Parathyroid adenoma (tissue), 2 donors: ENCODE results near the gene CHTOP.

ENCODE experiments used
- H2AFZ ChIP-seq: fragments of 300-600 bp; sonication (generic); one replicate; pipeline ENCODE4 v1.7.0; 2017; ENCODE audit warnings: antibody characterized with exemption, mild to moderate bottlenecking
- H3K27ac ChIP-seq: fragments of 300-600 bp; sonication (generic); one replicate; pipeline ENCODE4 v1.7.0; 2017
- H3K27me3 ChIP-seq: fragments of 300-600 bp; sonication (generic); one replicate; pipeline ENCODE4 v1.7.0; 2017; ENCODE audit warnings: low read length; ENCODE audit not compliant: control insufficient read depth, insufficient read depth
- H3K36me3 ChIP-seq: fragments of 300-600 bp; sonication (generic); one replicate; pipeline ENCODE4 v1.7.0; 2017; ENCODE audit warnings: low read length; ENCODE audit not compliant: control insufficient read depth, insufficient read depth
- H3K4me1 ChIP-seq: fragments of 300-600 bp; sonication (generic); one replicate; pipeline ENCODE4 v1.7.0; 2017; ENCODE audit warnings: control low read depth
- H3K4me2 ChIP-seq: fragments of 300-600 bp; sonication (generic); one replicate; pipeline ENCODE4 v1.7.0; 2017; ENCODE audit warnings: low read length
- H3K4me3 ChIP-seq: fragments of 300-600 bp; sonication (generic); one replicate; pipeline ENCODE4 v1.7.0; 2017; ENCODE audit warnings: low read depth, low read length
- H3K79me2 ChIP-seq: fragments of 300-600 bp; sonication (generic); one replicate; pipeline ENCODE4 v1.7.0; 2017; ENCODE audit warnings: control low read depth
- H3K9ac ChIP-seq: fragments of 300-600 bp; sonication (generic); one replicate; pipeline ENCODE4 v1.7.0; 2017; ENCODE audit warnings: mild to moderate bottlenecking
- H3K9me3 ChIP-seq: fragments of 300-600 bp; sonication (generic); one replicate; pipeline ENCODE4 v1.7.0; 2017; ENCODE audit warnings: low read length; ENCODE audit not compliant: control insufficient read depth
- CTCF ChIP-seq: fragments of 300-600 bp; sonication (generic); IDR thresholded peaks from one replicate; pipeline ENCODE4 v1.7.0; 2017; ENCODE audit warnings: antibody characterized with exemption, mild to moderate bottlenecking
- donor health status: primary hyperparathyroidism.

CHTOP gene

GRCh38 chr1:153588482-153588881 is 45.4 kb upstream of the CHTOP start:
- no peak overlapping the region for H3K9ac ChIP-seq
- H3K4me2 ChIP-seq: no peak overlapping the region
- no peaks in the 10 kb centered on the region for H3K4me1 ChIP-seq
- H3K79me2 ChIP-seq: no peaks in the 10 kb centered on the region
- H3K27ac ChIP-seq: peak overlapping the region; percentile 6
- H3K27me3 ChIP-seq: no peaks in the 10 kb centered on the region
- H3K4me3 ChIP-seq: no peak overlapping the region
- H2AFZ ChIP-seq: peak overlapping the region; percentile 25
- TF ChIP-seq CTCF: no peak
- no peaks in the 10 kb centered on the region for H3K9me3 ChIP-seq
- H3K36me3 ChIP-seq: no peaks in the 10 kb centered on the region

GRCh38 chr1:153592748-153593147 is 41.1 kb upstream of the CHTOP start:
- Histone ChIP-seq H3K27ac (no peak overlapping the region), H3K9me3 (no peaks in the 10 kb centered on the region), H3K27me3 (no peaks in the 10 kb centered on the region), H3K4me1 (no peaks in the 10 kb centered on the region), H3K4me2 (no peak overlapping the region), H3K4me3 (no peak overlapping the region), H2AFZ (no peak overlapping the region), H3K36me3 (no peaks in the 10 kb centered on the region), H3K79me2 (no peaks in the 10 kb centered on the region), H3K9ac (no peak overlapping the region)
- no peak for TF ChIP-seq CTCF

GRCh38 chr1:153597206-153597605 is 36.7 kb upstream of the CHTOP start:
- Histone ChIP-seq H3K4me3 (no peak overlapping the region), H3K36me3 (no peaks in the 10 kb centered on the region), H3K4me1 (no peaks in the 10 kb centered on the region), H3K9me3 (no peaks in the 10 kb centered on the region), H3K79me2 (no peaks in the 10 kb centered on the region), H3K9ac (no peak overlapping the region), H3K4me2 (no peak overlapping the region), H3K27me3 (no peaks in the 10 kb centered on the region), H2AFZ (no peak overlapping the region), H3K27ac (no peak overlapping the region)
- no peak for TF ChIP-seq CTCF

GRCh38 chr1:153598309-153599172 is 35.3 kb upstream of the CHTOP start:
- Histone ChIP-seq H3K9ac (no peak overlapping the region), H3K4me1 (no peaks in the 10 kb centered on the region), H3K27ac (no peak overlapping the region), H3K9me3 (no peaks in the 10 kb centered on the region), H3K27me3 (no peaks in the 10 kb centered on the region), H2AFZ (no peak overlapping the region), H3K4me3 (no peak overlapping the region), H3K79me2 (no peaks in the 10 kb centered on the region), H3K4me2 (no peak overlapping the region), H3K36me3 (no peaks in the 10 kb centered on the region)
- TF ChIP-seq CTCF: no peak

- no peak overlapping the region for H3K4me2 ChIP-seq
- TF ChIP-seq CTCF: no peak
- no peaks in the 10 kb centered on the region for H3K36me3 ChIP-seq
- H3K4me3 ChIP-seq: no peak overlapping the region
- H3K27me3 ChIP-seq: no peaks in the 10 kb centered on the region
- H3K9ac ChIP-seq: no peak overlapping the region
- H3K27ac ChIP-seq: no peak overlapping the region
- no peaks in the 10 kb centered on the region for H3K79me2 ChIP-seq
- no peaks in the 10 kb centered on the region for H3K4me1 ChIP-seq
- H3K9me3 ChIP-seq: no peaks in the 10 kb centered on the region
- no peak overlapping the region for H2AFZ ChIP-seq
These were observed 34.0 kb upstream of the CHTOP start for GRCh38 chr1:153599847-153600246.
